LNCaP clone FGC (cell line): Measurements from ENCODE around the gene ERFE.

Experiments used
- DNase-seq: peaks from one replicate; pipeline ENCODE4 v3.0.0-alpha.2; 2011; ENCODE audit warnings: low read depth
- H3K4me3 ChIP-seq: 2 replicates; pipeline ENCODE4 v1.5.1; 2011; ENCODE audit warnings: mild to moderate bottlenecking, low read depth, low read length, control low read depth
- TF ChIP-seq, protein P1 (sequence below): IDR thresholded peaks from 2 replicates; pipeline ENCODE4 v1.5.1; 2012; ENCODE audit warnings: mild to moderate bottlenecking; ENCODE audit not compliant: control insufficient read depth, insufficient read depth; ENCODE audit errors: extremely low read depth

The ERFE gene

DNA sequence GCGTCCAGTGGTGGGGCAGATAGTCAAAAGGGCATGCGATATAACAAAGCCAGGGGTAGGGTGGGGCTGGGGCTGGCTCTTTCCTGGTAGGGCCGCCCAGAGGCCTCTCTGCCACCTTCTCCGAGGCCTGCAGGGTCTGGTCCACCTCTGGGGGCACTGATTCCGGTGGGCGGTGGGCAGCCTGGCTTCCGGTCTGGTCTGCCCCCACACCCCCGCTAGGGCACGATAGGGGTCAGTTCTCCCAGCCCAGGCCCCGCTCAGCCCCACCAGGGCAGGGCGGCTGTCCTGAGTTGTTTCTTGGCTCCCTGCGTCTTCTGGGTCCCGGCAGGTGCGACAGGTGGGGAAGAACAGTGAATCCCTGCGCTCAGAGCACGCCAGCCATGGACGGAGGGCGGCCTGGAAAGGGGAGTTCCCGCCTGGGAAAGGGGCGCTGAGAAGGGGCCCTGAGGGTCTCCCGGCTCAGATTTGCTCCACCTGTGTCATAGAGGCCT, 707 bp upstream of the ERFE start:
- no peak for DNase-seq
- no peak overlapping the region for H3K4me3 ChIP-seq

DNA sequence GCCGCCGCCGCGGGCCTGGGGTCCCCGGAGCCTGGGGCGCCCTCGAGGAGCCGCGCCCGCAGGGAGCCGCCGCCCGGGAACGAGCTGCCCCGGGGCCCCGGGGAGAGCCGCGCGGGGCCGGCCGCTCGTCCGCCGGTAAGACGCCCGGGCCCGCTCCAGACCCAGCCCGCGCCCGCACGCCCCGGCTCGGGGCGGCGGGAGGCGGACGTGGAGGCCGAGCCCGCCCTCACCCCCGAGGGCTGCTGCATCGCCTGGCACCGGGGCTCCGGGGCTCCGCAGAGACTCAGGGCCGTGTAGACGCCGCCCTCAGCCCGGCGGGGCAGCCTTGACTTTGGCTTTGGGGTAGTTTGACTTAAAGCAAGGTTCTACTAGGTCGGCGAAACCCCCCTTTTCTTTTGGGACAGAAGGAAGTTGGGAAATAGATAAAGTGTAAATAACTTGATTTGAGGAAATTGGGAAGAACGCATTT, 335 bp downstream of the ERFE start:
- TF ChIP-seq, protein P1, sequence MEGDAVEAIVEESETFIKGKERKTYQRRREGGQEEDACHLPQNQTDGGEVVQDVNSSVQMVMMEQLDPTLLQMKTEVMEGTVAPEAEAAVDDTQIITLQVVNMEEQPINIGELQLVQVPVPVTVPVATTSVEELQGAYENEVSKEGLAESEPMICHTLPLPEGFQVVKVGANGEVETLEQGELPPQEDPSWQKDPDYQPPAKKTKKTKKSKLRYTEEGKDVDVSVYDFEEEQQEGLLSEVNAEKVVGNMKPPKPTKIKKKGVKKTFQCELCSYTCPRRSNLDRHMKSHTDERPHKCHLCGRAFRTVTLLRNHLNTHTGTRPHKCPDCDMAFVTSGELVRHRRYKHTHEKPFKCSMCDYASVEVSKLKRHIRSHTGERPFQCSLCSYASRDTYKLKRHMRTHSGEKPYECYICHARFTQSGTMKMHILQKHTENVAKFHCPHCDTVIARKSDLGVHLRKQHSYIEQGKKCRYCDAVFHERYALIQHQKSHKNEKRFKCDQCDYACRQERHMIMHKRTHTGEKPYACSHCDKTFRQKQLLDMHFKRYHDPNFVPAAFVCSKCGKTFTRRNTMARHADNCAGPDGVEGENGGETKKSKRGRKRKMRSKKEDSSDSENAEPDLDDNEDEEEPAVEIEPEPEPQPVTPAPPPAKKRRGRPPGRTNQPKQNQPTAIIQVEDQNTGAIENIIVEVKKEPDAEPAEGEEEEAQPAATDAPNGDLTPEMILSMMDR, result no peak
- H3K4me3 ChIP-seq, result no peak overlapping the region
- DNase-seq, result no peak

More for the DNA sequence above, 707 bp upstream of the ERFE start:
- TF ChIP-seq, protein P1, result no peak

DNA sequence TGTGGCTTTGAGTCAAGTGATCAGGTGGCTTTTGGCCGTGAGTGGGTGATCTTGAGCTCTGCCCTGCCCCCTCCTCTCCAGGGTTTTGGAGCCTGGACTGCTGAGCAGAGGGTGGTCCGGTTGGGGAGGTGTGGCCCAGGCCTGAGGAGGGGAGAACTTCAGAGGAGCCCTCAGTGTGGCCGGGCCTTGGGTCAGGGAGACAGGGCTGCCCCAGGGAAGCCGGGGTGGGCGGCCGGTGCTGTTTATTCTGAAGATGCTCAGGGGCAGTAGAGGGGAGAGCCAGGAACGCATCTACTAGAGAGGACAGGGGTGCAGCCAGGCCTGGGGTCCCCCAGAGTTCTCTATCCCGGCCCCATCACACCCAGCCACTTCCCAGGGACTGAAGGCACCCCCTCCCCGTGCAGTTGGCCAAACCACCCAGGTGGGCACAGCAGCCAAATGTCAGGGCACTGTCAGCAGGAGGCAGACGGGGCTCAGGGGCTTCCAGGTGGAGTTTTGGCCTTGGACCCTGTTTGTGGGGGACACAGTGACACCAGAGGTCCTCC, 963 bp downstream of the ERFE start:
- TF ChIP-seq, protein P1, result no peak
- no peak overlapping the region for H3K4me3 ChIP-seq
- DNase-seq, result no peak

DNA sequence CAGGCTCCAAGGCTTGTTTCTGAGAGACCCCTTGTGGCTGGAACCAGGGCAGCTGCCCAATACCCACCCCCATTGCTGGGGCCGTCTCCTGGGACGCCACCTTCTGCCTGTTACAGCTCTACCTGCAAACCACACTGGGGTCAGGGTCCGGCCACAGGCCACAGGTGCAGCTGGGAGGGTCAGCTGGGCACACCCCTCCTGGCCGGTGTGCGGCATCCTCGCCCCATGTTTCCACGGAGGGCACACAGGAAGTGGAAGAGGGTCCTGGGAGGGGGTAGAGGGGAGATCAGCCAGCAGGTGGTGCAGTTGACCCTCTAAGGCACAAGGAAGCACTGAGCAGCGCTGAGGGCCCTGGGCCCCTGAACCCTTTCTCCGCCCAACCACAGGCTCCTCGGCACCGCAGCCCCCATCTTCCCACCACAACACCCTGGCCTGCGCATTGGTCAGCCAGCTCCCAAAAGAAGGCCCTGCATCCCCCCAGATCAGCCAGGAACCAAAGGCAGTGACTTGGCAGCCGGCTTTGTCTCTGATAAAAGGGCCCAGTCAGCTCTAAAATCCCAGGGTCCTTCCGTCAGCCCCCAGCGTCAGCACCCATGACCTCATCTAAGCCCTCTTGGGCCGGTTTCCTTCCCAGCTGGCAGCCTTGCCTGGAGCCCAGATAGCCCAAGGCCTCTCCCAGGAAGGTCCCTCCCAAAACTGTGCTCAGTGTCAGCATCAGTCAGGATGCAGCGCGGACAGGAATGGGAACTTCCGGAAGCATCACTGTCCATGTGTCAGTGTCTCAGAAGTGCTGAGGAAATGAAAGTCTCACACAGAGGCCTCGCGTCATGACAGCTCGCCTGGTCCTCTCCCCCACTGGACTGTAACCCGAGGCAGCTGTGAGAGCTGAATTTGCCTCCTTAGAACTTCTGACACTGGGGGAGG, 1.7 kb downstream of the ERFE start:
- TF ChIP-seq, protein P1, result peak; percentile 19; the same call in 1 of the 2 replicates
- no peak for DNase-seq

DNA sequence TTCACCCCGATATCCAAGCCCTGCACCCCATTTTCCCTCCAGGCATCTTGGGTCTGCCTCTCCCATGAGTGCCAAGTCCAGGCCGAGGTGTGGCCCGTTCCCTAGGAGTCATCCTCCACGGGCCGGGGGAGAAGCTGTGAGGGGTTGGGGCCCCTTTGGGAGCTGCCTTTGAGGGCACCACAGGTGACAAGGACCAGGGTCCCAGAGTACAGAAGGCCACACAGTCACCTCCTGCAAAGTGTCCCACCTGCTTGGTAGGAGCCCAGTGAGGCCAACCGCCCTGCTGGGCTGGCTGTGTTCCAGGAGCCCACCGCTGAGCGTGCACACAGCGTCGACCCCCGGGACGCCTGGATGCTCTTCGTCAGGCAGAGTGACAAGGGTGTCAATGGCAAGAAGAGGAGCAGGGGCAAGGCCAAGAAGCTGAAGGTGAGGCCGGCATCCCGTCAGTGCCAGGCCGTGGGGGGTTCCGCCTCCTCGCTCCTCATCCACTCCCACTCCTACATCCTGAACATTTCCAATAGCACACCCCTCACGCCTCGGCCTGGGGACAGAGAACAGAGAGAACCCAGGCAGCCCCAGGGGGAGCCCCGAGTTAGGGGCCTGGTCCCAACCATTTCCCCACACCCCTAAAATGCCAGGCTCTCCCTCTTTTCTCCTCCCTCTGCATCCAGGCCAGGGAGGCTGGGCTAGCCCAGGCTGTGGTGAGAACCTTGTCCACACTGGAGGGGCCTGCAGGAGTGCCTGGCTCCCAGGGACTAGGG, 2.7 kb downstream of the ERFE start:
- TF ChIP-seq, protein P1, result no peak
- no peak overlapping the region for H3K4me3 ChIP-seq
- DNase-seq, result no peak

More for the DNA sequence above, 1.7 kb downstream of the ERFE start:
- no peak overlapping the region for H3K4me3 ChIP-seq

DNA sequence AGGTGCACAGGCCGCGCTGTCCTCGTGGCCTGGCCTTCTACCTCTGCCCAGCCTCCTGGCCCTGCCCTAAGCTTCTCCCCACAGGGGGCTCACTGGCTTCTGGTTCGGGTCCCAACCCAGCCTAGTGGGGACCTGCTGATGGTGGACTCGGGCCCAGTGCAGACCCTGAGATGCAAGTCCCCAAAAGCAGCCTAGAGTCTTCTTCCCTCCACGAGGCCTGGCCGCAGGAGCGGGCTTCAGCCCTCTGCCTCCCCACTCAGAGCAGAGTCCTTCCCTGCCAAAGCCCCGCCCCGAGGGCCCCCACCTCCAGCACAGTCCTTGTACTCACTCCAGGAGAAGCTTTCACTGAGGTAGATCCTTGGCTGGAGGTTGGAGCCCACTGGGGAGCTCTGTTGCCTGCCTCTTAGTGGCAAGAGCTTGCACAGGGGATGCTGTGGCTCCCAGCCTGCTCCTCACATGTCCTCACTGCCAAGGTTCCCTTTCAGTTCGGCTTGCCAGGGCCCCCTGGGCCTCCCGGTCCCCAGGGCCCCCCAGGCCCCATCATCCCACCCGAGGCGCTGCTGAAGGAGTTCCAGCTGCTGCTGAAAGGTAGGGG, 3.6 kb downstream of the ERFE start:
- no peak overlapping the region for H3K4me3 ChIP-seq
- TF ChIP-seq, protein P1, result no peak
- no peak for DNase-seq
